Measurements from ENCODE around the gene TFDP3. TPM values are rescaled to one million over a fixed set of nuclear protein-coding genes. Genes with fewer than 3 reads are reported as not detected.

TFDP3 gene
- total RNA-seq = not detected in 2 replicates

GRCh38 chrX:133218329-133218728, at the start of gene TFDP3:
TFDP3 (minus strand) TSS chrX:133218354; CDS start chrX:133218259, 95 bp downstream.

Other genes starting within 250 kb of the TFDP3 start
- gene USP26, start 121.2 kb downstream of the TFDP3 start, total RNA-seq = not detected in 2 replicates
- gene GPC4, start 197.1 kb upstream of the TFDP3 start, total RNA-seq = not detected in 2 replicates

Measured in myometrial cell (primary cell).